ENCODE results near the gene FLAD1.

Gene FLAD1

GRCh38 chr1:155040358-155041093 is 57.4 kb downstream of the FLAD1 start:
- Histone ChIP-seq H3K4me3 (ENCODE audit: insufficient read depth, low read depth, low read length) (no peak overlapping the region), H3K36me3 (ENCODE audit: control insufficient read depth, insufficient read depth, low read length) (no peaks in the 10 kb centered on the region), H3K27me3 (ENCODE audit: control insufficient read depth, insufficient read depth, low read length, poor library complexity, severe bottlenecking) (no peaks in the 10 kb centered on the region), H3K9me3 (ENCODE audit: control insufficient read depth, low read length) (no peaks in the 10 kb centered on the region), H3K27ac (ENCODE audit: insufficient read depth, low read depth, low read length, poor library complexity, severe bottlenecking) (no peak overlapping the region), H3K4me1 (ENCODE audit: control insufficient read depth, insufficient read depth, low read length) (peaks cover 9% of the 10 kb centered on the region)
- 94 to 95% methylated on average over 14 of the region's 14 CpGs for WGBS, 2 experiments

Measured in ectodermal cell (in vitro differentiated cells).